SK-N-SH (cell line): ENCODE measurements around the gene SPDYE3.

Experiments used
- CTCF ChIP-seq: fragments of 200-600 bp; sonication (generic); IDR thresholded peaks from 2 replicates; pipeline ENCODE4 v1.6.1; 2017; ENCODE audit warnings: antibody characterized with exemption, mild to moderate bottlenecking, moderate library complexity
- EP300 ChIP-seq, 2 experiments: IDR thresholded peaks; 2 replicates each; pipeline versions ENCODE4 v1.4.0 to v1.6.1; 2012; ENCODE audit warnings: borderline replicate concordance in 1 of 2, low read depth in 1 of 2, low read length in 1 of 2
- EZH2phosphoT487 ChIP-seq: fragments of 200-600 bp; sonication (generic); IDR thresholded peaks from 2 replicates; pipeline ENCODE4 v1.6.1; 2017; ENCODE audit warnings: low read depth, mixed run types, mild to moderate bottlenecking, antibody characterized with exemption, moderate library complexity, borderline replicate concordance
- FOSL2 ChIP-seq: IDR thresholded peaks from 2 replicates; pipeline ENCODE4 v1.4.0; 2012; ENCODE audit warnings: low read depth, mild to moderate bottlenecking, moderate library complexity, borderline replicate concordance
- FOXJ3 ChIP-seq: sonication (generic); formaldehyde crosslinking; IDR thresholded peaks from 2 replicates; pipeline ENCODE4 v1.5.1; 2020; ENCODE audit warnings: mild to moderate bottlenecking, missing genetic modification reagents
- GATA2 ChIP-seq: sonication (generic); formaldehyde crosslinking; IDR thresholded peaks from 2 replicates; pipeline ENCODE4 v1.5.0; 2020; ENCODE audit warnings: mild to moderate bottlenecking, missing genetic modification reagents
- MAX ChIP-seq: IDR thresholded peaks from 2 replicates; pipeline ENCODE4 v1.4.0; 2012; ENCODE audit warnings: low read depth
- PBX3 ChIP-seq: IDR thresholded peaks from 2 replicates; pipeline ENCODE4; 2012
- RAD21 ChIP-seq: IDR thresholded peaks from 2 replicates; pipeline ENCODE4 v1.6.1; 2012; ENCODE audit warnings: mild to moderate bottlenecking, low read length
- RCOR1 ChIP-seq: fragments of 150-350 bp; IDR thresholded peaks from 2 replicates; pipeline ENCODE4 v1.6.1; 2017; ENCODE audit warnings: antibody characterized with exemption, low read length
- RFX5 ChIP-seq: IDR thresholded peaks from 2 replicates; pipeline ENCODE4 v1.6.1; 2012; ENCODE audit warnings: mild to moderate bottlenecking, improper control_type of control experiment, low read length
- SMC3 ChIP-seq: IDR thresholded peaks from 2 replicates; pipeline ENCODE4 v1.6.1; 2012; ENCODE audit warnings: low read depth, low read length, improper control_type of control experiment
- YY1 ChIP-seq: IDR thresholded peaks from 2 replicates; pipeline ENCODE4 v1.4.0; 2012; ENCODE audit warnings: low read depth, mild to moderate bottlenecking

GRCh38 chr7:100357131-100357561 is 49.6 kb downstream of the SPDYE3 start:
- TF ChIP-seq MAX (no peak), SMC3 (no peak), CTCF (no peak), RCOR1 (no peak), RFX5 (no peak), PBX3 (no peak), RAD21 (no peak), GATA2 (CRISPR knock-in tag) (no peak), FOSL2 (no peak), EP300 (IDR thresholded peaks at IDR 0.05; ENCODE audit: borderline replicate concordance in 1 of 2, low read depth in 1 of 2, low read length in 1 of 2) (no peak), EZH2phosphoT487 (no peak), FOXJ3 (no peak), YY1 (no peak)
